Gastrocnemius medialis (tissue), 4 donors: ENCODE data around the gene ADARB2. TPM values are rescaled to one million over a fixed set of nuclear protein-coding genes. Genes with fewer than 3 reads are reported as not detected.

Experiments used
- ATAC-seq, 2 donors: fragments of 150-250 bp; one replicate each; pipeline ENCODE4 v1.9.1; 2016
- DNase-seq, 2 donors: peaks; one replicate each; pipeline ENCODE4 v3.0.0-alpha.2; 2019
- H3K27ac ChIP-seq, 4 donors: fragments of 200-600 bp; sonication (generic); 1 replicate in 1 of 4; 2 replicates in 3 of 4; pipeline ENCODE4 v1.5.1; 2016 to 2018; ENCODE audit warnings: mild to moderate bottlenecking in 2 of 4, moderate library complexity in 1 of 4
- H3K27me3 ChIP-seq, 3 donors: fragments of 200-600 bp; sonication (generic) in 2 of 3; 1 replicate in 1 of 3; 2 replicates in 2 of 3; pipeline versions ENCODE4 v1.5.1 to v1.6.0; 2016 to 2019; ENCODE audit warnings: mild to moderate bottlenecking in 1 of 3, moderate library complexity in 1 of 3
- H3K36me3 ChIP-seq, 2 donors: fragments of 200-600 bp; sonication (generic) in 1 of 2; one replicate each; pipeline ENCODE4 v1.5.1; 2017 to 2018
- H3K4me1 ChIP-seq, 2 donors: fragments of 200-600 bp; sonication (generic) in 1 of 2; one replicate each; pipeline ENCODE4 v1.5.1; 2016 to 2017; ENCODE audit warnings: mild to moderate bottlenecking in 2 of 2
- H3K4me3 ChIP-seq, 4 donors: fragments of 200-600 bp; sonication (generic) in 3 of 4; 1 replicate in 1 of 4; 2 replicates in 3 of 4; pipeline ENCODE4 v1.5.1; 2016 to 2019; ENCODE audit warnings: mild to moderate bottlenecking in 2 of 4
- H3K9me3 ChIP-seq, 3 donors: fragments of 200-600 bp; sonication (generic) in 2 of 3; 1 replicate in 1 of 3; 2 replicates in 2 of 3; pipeline ENCODE4 v1.5.1; 2016 to 2019
- POLR2A ChIP-seq, 2 donors: fragments of 450-650 bp; IDR thresholded peaks; one replicate each; pipeline ENCODE4 v1.6.1; 2017; ENCODE audit warnings: antibody characterized with exemption in 2 of 2, mild to moderate bottlenecking in 2 of 2, moderate library complexity in 2 of 2
- in situ Hi-C, 4 donors: fragments of 200-750 bp; cut with MboI; loops; one replicate each; pipeline versions ENCODE4 v1.15.0 to v1.8.0; 2017; ENCODE audit warnings: low sequenced_read_pairs in 4 of 4
- intact Hi-C: fragments of 100-400 bp; cut with DNase I; formaldehyde crosslinking; loops from one replicate; pipeline ENCODE4 v1.15.1; 2023; ENCODE audit warnings: low total_unique reads
- total RNA-seq, 4 donors: library from RNA; depleted of rRNA; stranded (reverse); fragments of >200 nt; gene quantifications; one replicate each; pipeline versions ENCODE4 v1.1.0 to v1.2.3, GENCODE V29; 2016
- TF ChIP-seq, protein P1 (sequence below), 5 experiments: fragments of 450-650 bp in 3 of 5; fragments of 200-600 bp in 2 of 5; sonication (generic) in 2 of 5; IDR thresholded peaks in 4 of 5; conservative IDR thresholded peaks in 1 of 5; 1 replicate in 4 of 5; 2 replicates in 1 of 5; pipeline ENCODE4 v1.5.1; 2016 to 2019; ENCODE audit warnings: antibody characterized with exemption in 5 of 5, mild to moderate bottlenecking in 3 of 5, moderate library complexity in 3 of 5

Gene ADARB2
- total RNA-seq, 4 donors from 2014 or later = 0.07 to 0.87 (median 0.10) TPM

DNA sequence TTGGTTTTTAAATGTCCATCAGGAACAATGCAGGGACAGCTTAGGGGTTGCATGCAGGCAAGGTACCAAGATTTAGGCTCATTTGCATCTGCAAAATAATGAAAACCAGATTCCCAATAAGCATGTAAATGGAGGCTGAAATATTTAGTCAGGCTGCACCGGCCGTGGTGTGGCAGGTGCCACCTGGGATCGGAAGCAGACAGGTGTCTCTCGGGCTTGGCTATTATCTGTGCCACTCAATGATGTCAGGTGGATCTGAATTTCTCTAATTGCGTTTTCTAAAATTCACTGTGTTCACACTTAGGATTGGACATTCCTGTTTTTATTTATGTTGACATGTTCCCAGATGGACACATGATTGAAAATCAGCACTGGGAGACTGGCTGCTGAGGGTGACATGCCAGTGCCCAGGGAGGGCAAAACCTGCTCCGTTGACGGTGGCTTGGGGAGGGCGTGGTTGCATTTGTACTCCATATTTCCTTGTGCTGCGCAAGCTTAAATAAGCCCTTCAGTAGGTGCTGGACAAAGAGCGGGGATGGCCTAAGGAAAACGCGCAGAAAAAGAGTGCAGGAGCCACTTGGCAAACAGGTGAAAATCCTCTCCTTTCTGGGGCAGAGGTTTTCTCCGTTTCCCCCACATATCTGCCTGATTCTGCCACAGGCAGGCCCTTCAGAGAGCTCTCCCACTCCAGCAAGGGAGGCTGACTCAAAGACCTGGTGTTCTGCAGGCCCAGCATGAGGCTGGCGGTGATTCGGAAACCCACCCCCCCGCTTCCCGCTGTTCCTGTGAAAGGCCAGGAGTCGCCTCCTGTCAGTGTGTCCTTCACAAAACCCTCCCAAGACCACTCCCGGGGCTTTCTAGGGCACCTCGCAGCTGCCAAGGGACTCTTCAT lies 538.6 kb downstream of the ADARB2 start:
- no peaks in the 10 kb centered on the region for H3K36me3 ChIP-seq
- no peaks in the 10 kb centered on the region for H3K27me3 ChIP-seq
- H3K4me3 ChIP-seq = no peak overlapping the region
- in situ Hi-C loops = no loop called here
- ATAC-seq (no peak), DNase-seq (no peak)
- H3K4me1 ChIP-seq = no peaks in the 10 kb centered on the region
- TF ChIP-seq, protein P1, sequence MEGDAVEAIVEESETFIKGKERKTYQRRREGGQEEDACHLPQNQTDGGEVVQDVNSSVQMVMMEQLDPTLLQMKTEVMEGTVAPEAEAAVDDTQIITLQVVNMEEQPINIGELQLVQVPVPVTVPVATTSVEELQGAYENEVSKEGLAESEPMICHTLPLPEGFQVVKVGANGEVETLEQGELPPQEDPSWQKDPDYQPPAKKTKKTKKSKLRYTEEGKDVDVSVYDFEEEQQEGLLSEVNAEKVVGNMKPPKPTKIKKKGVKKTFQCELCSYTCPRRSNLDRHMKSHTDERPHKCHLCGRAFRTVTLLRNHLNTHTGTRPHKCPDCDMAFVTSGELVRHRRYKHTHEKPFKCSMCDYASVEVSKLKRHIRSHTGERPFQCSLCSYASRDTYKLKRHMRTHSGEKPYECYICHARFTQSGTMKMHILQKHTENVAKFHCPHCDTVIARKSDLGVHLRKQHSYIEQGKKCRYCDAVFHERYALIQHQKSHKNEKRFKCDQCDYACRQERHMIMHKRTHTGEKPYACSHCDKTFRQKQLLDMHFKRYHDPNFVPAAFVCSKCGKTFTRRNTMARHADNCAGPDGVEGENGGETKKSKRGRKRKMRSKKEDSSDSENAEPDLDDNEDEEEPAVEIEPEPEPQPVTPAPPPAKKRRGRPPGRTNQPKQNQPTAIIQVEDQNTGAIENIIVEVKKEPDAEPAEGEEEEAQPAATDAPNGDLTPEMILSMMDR (IDR thresholded peaks at IDR 0.05 in 4 of 5, conservative IDR thresholded peaks at IDR 0.05 in 1 of 5) = no peak
- no peak for TF ChIP-seq POLR2A (IDR thresholded peaks at IDR 0.05)
- H3K9me3 ChIP-seq = no peaks in the 10 kb centered on the region
- intact Hi-C loops = no loop called here
- H3K27ac ChIP-seq = no peak overlapping the region

DNA sequence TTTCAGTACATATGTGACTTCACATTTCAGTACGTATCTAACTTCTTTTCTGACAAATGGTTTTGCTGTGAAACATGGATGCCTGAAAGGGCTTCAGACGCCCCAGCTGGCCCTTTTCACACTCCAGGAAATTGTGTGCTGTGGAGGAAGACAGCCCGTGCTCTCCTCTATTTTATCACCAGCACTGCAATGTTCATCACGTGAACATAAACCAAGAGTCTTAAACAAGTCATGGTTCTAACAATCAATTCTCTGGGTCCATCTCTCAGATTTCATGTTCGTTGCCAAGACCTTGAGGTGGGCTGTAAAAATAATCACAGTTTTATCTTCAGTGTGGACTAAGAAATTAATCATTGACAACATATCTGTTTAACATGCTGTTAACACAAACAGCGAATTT lies 539.9 kb downstream of the ADARB2 start:
- no peaks in the 10 kb centered on the region for H3K27me3 ChIP-seq
- ATAC-seq (no peak), DNase-seq (no peak)
- no peaks in the 10 kb centered on the region for H3K36me3 ChIP-seq
- H3K27ac ChIP-seq = no peak overlapping the region
- intact Hi-C loops (no loop called here), in situ Hi-C loops (no loop called here)
- no peak overlapping the region for H3K4me3 ChIP-seq
- no peaks in the 10 kb centered on the region for H3K9me3 ChIP-seq
- no peak for TF ChIP-seq POLR2A (IDR thresholded peaks at IDR 0.05)
- TF ChIP-seq, protein P1 (IDR thresholded peaks at IDR 0.05 in 4 of 5, conservative IDR thresholded peaks at IDR 0.05 in 1 of 5) = no peak
- no peaks in the 10 kb centered on the region for H3K4me1 ChIP-seq

DNA sequence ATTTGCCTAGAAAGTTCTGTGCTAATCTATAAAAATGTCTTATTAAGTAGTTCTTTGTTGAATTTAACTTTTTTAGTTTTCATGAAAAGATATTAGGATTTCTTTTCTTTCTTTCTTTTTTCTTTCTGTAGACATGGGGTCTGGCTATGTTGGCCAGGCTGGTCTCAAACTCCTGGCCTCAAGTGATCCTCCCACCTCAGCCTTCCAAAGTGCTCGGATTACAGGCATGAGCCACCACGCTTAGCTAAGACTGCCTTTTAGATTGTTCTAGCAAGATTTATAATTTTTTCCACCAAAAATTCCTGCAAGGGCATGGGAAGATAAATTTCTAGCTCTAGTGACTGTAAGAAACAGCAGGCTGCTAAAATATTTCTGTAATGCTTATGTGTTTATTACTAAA lies 540.7 kb downstream of the ADARB2 start:
- in situ Hi-C loops = no loop called here
- no peak for ATAC-seq

DNA sequence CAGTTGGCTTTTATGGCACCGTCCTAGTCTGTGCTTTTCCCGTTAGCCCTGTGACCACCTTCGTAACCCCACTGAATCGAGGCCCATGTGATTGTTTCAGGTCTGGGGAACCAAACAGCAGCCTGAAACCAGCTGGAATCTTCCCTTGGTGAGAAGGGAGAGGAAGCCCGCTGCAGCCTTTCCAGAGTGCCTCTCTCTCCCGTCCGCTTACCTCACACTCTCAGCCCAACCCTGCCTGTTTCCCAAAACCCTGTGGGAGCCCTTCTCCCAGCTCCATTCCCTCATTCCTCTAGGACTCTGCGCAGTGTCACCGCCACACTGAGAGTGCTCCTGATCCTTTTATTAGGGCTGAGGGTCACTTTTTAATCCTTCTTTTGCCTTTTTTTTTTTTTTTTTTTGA lies 541.5 kb downstream of the ADARB2 start:
- intact Hi-C loops (no loop called here), in situ Hi-C loops (no loop called here)
- no peak overlapping the region for H3K27ac ChIP-seq
- no peaks in the 10 kb centered on the region for H3K9me3 ChIP-seq
- H3K27me3 ChIP-seq = no peaks in the 10 kb centered on the region
- no peak for ATAC-seq
- no peak for DNase-seq
- TF ChIP-seq POLR2A (IDR thresholded peaks at IDR 0.05) = no peak
- TF ChIP-seq, protein P1 (IDR thresholded peaks at IDR 0.05 in 4 of 5, conservative IDR thresholded peaks at IDR 0.05 in 1 of 5) = no peak
- H3K4me1 ChIP-seq = no peaks in the 10 kb centered on the region
- H3K36me3 ChIP-seq = no peaks in the 10 kb centered on the region
- no peak overlapping the region for H3K4me3 ChIP-seq

More for the DNA sequence above, 540.7 kb downstream of the ADARB2 start:
- no peak for DNase-seq
- Histone ChIP-seq H3K9me3 (no peaks in the 10 kb centered on the region), H3K27ac (no peak overlapping the region), H3K4me1 (no peaks in the 10 kb centered on the region), H3K27me3 (no peaks in the 10 kb centered on the region), H3K36me3 (no peaks in the 10 kb centered on the region), H3K4me3 (no peak overlapping the region)
- TF ChIP-seq POLR2A (IDR thresholded peaks at IDR 0.05) = no peak
- TF ChIP-seq, protein P1 (IDR thresholded peaks at IDR 0.05 in 4 of 5, conservative IDR thresholded peaks at IDR 0.05 in 1 of 5) = no peak
- intact Hi-C loops = no loop called here
